PFSK-1 (cell line): ENCODE results near the gene PPP1R15A.

ENCODE experiments used
- FOXP2 ChIP-seq: optimal IDR thresholded peaks from 2 replicates; pipeline ENCODE3; 2011; ENCODE audit warnings: borderline replicate concordance, control low read depth, inconsistent platforms; ENCODE audit not compliant: insufficient read depth; ENCODE audit errors: extremely low read length, extremely low read depth
- POLR2AphosphoS5 ChIP-seq: IDR thresholded peaks from 2 replicates; pipeline ENCODE4 v1.6.1; 2012; ENCODE audit warnings: low read depth, mild to moderate bottlenecking, control low read depth, low read length, moderate library complexity
- SIN3A ChIP-seq: IDR thresholded peaks from 2 replicates; pipeline ENCODE4 v1.6.1; 2012; ENCODE audit warnings: mild to moderate bottlenecking, low read length, moderate library complexity, borderline replicate concordance; ENCODE audit not compliant: insufficient read depth
- TAF1 ChIP-seq: IDR thresholded peaks from 2 replicates; pipeline ENCODE4 v1.6.1; 2012; ENCODE audit warnings: low read length, control low read depth, borderline replicate concordance; ENCODE audit not compliant: insufficient read depth
- TF ChIP-seq, protein P1 (sequence below), 2 experiments: IDR thresholded peaks; 2 replicates each; pipeline versions ENCODE4 v1.6.1 to v1.8.0; 2011 to 2012; ENCODE audit warnings: low read depth in 2 of 2, low read length in 2 of 2, control low read depth in 1 of 2, inconsistent platforms in 1 of 2, mild to moderate bottlenecking in 1 of 2, moderate library complexity in 1 of 2; ENCODE audit not compliant: insufficient read depth in 1 of 2

PPP1R15A gene

DNA sequence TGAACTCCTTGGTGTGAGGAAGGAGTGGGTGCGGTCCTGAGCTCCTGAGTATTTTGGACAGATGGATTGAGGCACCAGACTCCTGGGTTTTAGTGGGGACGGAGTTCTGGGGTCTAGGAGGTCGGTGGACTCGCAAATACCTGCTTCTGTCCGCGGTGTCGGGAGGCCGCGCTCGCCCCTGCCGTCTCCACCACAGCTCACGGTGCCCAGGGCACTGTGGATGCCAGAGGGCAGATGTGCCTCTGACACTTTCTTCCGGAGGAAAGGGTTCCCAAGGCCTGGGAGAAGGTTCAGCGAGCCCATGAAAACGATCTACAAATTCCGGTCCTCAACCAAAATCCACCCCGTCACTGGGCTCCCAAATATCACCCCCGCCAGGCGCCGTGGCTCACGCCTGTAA is 23.0 kb downstream of the PPP1R15A start:
- TF ChIP-seq SIN3A = no peak
- no peak for TF ChIP-seq POLR2AphosphoS5
- TF ChIP-seq FOXP2 = no peak
- TF ChIP-seq TAF1 = no peak

DNA sequence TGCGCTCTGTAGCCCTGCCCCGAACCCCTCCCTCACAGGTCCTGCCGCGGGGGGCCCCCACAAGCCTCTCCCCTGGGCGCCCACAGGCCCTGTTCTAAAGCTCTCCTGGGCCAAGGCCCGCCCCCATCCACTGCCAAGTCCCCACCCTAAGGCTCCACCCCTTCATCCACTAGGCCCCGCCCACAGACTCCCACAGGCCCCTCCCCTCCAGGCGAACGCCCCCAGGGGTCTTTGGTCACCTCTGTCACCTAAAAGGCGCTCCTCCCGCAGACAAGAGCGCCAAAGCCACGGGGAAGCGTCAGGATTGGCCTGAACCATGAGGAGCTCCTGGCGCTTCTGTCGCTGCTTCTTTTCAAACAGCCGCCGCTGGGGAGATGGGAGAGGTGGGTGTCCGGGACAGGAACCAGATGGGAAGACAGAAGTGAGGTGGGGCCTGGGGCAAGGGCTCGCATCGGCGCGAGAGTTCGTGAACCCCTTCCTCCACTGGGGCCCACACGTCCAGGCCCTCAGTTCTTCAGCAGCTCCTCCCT is 24.0 kb downstream of the PPP1R15A start:
- TF ChIP-seq, protein P1, sequence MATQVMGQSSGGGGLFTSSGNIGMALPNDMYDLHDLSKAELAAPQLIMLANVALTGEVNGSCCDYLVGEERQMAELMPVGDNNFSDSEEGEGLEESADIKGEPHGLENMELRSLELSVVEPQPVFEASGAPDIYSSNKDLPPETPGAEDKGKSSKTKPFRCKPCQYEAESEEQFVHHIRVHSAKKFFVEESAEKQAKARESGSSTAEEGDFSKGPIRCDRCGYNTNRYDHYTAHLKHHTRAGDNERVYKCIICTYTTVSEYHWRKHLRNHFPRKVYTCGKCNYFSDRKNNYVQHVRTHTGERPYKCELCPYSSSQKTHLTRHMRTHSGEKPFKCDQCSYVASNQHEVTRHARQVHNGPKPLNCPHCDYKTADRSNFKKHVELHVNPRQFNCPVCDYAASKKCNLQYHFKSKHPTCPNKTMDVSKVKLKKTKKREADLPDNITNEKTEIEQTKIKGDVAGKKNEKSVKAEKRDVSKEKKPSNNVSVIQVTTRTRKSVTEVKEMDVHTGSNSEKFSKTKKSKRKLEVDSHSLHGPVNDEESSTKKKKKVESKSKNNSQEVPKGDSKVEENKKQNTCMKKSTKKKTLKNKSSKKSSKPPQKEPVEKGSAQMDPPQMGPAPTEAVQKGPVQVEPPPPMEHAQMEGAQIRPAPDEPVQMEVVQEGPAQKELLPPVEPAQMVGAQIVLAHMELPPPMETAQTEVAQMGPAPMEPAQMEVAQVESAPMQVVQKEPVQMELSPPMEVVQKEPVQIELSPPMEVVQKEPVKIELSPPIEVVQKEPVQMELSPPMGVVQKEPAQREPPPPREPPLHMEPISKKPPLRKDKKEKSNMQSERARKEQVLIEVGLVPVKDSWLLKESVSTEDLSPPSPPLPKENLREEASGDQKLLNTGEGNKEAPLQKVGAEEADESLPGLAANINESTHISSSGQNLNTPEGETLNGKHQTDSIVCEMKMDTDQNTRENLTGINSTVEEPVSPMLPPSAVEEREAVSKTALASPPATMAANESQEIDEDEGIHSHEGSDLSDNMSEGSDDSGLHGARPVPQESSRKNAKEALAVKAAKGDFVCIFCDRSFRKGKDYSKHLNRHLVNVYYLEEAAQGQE (IDR thresholded peaks at IDR 0.05; ENCODE audit: insufficient read depth in 1 of 2, low read depth in 2 of 2, low read length in 2 of 2) = no peak

DNA sequence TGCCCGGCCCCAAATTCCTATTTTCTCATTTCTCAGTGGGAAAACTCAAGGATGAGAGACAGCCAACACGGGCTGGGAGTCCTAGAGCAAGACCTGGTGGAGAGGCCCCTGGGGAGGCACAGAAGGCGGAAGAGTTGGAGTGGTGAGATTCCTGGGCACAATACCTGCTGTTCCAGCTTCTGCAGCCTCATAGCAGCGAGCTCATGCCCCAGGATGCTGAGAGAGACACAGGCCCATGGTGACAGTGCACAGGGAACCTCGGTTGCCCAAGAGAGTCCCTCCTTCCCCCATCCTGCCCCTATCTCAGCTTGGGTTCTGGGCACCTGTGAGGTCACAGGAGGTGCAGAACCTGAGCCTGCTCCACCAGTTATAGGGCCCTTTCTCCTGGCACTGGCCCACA is 25.0 kb downstream of the PPP1R15A start:
- no peak for TF ChIP-seq FOXP2
- no peak for TF ChIP-seq SIN3A
- TF ChIP-seq TAF1 = no peak
- TF ChIP-seq POLR2AphosphoS5 = no peak
- TF ChIP-seq, protein P1 (IDR thresholded peaks at IDR 0.05; ENCODE audit: insufficient read depth in 1 of 2, low read depth in 2 of 2, low read length in 2 of 2) = no peak

DNA sequence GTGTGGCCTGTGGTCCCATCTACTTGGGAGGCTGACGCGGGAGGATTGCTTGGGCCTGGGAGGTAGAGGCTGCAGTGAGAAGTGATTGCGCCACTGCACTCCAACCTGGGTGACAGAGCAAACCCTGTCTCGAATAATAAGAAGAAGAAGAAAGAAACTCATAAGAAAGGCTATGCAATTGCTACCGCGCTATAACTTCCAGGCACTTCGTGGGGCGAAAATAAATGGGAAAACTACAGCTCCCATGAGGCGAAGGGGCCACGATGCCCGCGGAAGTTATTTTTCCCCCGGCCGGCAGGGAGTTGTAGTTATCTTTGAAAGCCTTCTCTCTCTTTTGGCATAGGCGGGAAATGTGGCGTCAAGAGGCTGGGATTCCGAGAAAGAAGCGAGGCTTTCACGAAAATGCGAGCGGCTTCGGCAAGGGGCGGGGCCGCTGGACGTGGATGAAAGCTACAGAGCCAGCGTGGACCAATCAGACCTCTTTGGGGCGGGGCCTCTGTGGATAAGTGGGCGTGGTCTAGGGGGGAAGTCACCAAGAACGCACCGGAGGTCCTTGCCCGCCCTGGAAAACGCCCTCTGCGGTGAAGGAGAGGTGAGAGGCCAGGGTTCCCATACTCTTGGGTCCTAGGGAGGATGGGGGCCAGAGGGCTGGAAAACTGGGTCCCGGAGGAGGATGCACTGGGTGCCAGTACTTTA is 27.7 kb downstream of the PPP1R15A start, which contains the start of gene NUCB1:
TSS of gene NUCB1 (plus strand) at position 532 of the 696 bp plus-strand sequence. CDS start 485 bp downstream, outside the sequence.
- TF ChIP-seq SIN3A (0 out of 2 replicates have a peak, but pooled peaks have one; percentile 20), FOXP2 (peak; percentile 31), TAF1 (peak; percentile 72; the same call in 1 of the 2 replicates), POLR2AphosphoS5 (peak; percentile 65; the same call in 1 of the 2 replicates)
- TF ChIP-seq, protein P1 (IDR thresholded peaks at IDR 0.05; ENCODE audit: insufficient read depth in 1 of 2, low read depth in 2 of 2, low read length in 2 of 2) = no peak

DNA sequence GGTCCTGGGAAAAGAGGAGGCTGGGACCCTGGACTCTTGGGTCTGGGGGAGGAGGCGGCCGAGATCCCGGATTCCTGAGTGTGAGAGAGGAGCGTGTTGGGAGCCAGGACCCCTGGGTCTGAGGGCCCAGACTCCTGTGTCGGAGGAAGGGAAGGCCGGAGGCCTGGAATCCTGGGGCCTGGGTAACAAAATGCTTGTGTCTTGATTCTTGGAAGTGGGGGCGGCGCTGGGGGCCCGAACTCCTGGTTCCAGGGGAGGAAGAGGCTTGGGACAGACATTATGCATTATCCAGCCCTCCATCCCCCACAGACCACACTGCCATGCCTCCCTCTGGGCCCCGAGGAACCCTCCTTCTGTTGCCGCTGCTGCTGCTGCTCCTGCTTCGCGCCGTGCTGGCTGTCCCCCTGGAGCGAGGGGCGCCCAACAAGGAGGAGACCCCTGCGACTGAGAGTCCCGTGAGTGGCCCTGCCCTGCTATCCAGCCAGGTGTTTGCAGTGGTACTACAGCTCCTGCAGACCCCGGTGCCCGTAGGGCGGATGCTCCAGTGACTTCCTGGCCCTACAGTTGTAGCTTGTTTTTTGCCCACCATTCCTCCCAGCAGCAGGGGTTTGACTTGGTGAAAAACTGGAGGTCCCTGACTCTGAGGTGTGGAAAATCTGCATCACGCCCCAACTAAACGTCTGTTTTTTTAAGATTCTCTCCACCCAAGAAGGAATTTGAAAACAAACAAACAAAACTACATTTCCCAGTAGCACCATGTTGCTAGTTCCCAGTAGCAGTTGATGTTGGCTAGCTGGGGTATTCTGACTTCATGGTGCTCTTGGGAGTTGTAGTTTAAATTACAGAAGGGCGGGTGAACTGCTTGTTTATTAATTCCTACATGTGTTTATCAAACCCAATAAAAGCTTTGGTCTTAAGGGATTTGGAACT is 28.5 kb downstream of the PPP1R15A start:
- TF ChIP-seq, protein P1 (IDR thresholded peaks at IDR 0.05; ENCODE audit: insufficient read depth in 1 of 2, low read depth in 2 of 2, low read length in 2 of 2) = no peak
- TF ChIP-seq TAF1 = no peak
- no peak for TF ChIP-seq FOXP2
- TF ChIP-seq SIN3A = no peak
- no peak for TF ChIP-seq POLR2AphosphoS5
